A673 (cell line): ENCODE results near the gene ARID3C. TPM values are rescaled to one million over a fixed set of nuclear protein-coding genes. Genes with fewer than 3 reads are reported as not detected.

Source experiments
- BruUV-seq: library from RNA; stranded (reverse); fragments of 400-500 nt; replicated peaks from 2 replicates; lab custom pipeline; 2021; lab: Mats Ljungman, UMichigan
- CTCF ChIA-PET: fragments of 300-600 bp; sonication (Branson Sonifier 250); formaldehyde crosslinking; loops from one replicate; lab custom pipeline; 2022; ENCODE audit warnings: antibody characterized with exemption; lab: Charles Lee
- POLR2A ChIA-PET: fragments of 300-600 bp; sonication (Branson Sonifier 250); formaldehyde crosslinking; loops from one replicate; lab custom pipeline; 2022; ENCODE audit warnings: antibody characterized with exemption; ENCODE audit not compliant: low non-redundant PET; lab: Charles Lee
- DNase-seq: peaks from one replicate; pipeline ENCODE4 v3.0.0-alpha.2; 2015; ENCODE audit warnings: low spot score
- H3K27ac ChIP-seq: fragments of 200-600 bp; sonication (generic); 2 replicates; pipeline ENCODE4 v1.5.1; 2016; ENCODE audit warnings: mixed run types, low read depth, mild to moderate bottlenecking, mixed read lengths, antibody characterized with exemption, low read length; ENCODE audit not compliant: poor library complexity, severe bottlenecking
- H3K27me3 ChIP-seq: fragments of 200-600 bp; sonication (generic); replicated peaks from 2 replicates; pipeline ENCODE4 v1.6.1; 2017; ENCODE audit warnings: mixed run types, low read depth, mild to moderate bottlenecking, mixed read lengths, antibody characterized with exemption, low read length; ENCODE audit not compliant: insufficient read depth, poor library complexity
- H3K36me3 ChIP-seq: fragments of 200-600 bp; sonication (generic); 2 replicates; pipeline ENCODE4 v1.6.1; 2016; ENCODE audit warnings: mixed run types, mild to moderate bottlenecking, mixed read lengths, antibody characterized with exemption, low read length; ENCODE audit not compliant: insufficient read depth, poor library complexity, severe bottlenecking
- H3K4me1 ChIP-seq: fragments of 200-600 bp; sonication (generic); 2 replicates; pipeline ENCODE4 v1.6.1; 2017; ENCODE audit warnings: mixed run types, mild to moderate bottlenecking, mixed read lengths, antibody characterized with exemption, low read length; ENCODE audit not compliant: insufficient read depth, poor library complexity, severe bottlenecking
- H3K4me3 ChIP-seq: fragments of 200-600 bp; sonication (generic); 2 replicates; pipeline ENCODE4 v1.5.1; 2016; ENCODE audit warnings: low read depth, mixed run types, mild to moderate bottlenecking, mixed read lengths, low read length; ENCODE audit not compliant: poor library complexity, severe bottlenecking
- H3K9me3 ChIP-seq: fragments of 200-600 bp; sonication (generic); 2 replicates; pipeline ENCODE4 v1.6.1; 2016; ENCODE audit warnings: mixed run types, low read depth, mild to moderate bottlenecking, mixed read lengths, antibody characterized with exemption, low read length; ENCODE audit not compliant: poor library complexity, severe bottlenecking
- CTCF ChIP-seq: fragments of 300-800, 200-600 bp; sonication (generic); conservative IDR thresholded peaks from 2 replicates; pipeline ENCODE4 v1.5.1; 2017; ENCODE audit warnings: low read depth, mild to moderate bottlenecking, antibody characterized with exemption, low read length, moderate library complexity, mixed read lengths
- EZH2 ChIP-seq: fragments of 200-600 bp; sonication (generic); IDR thresholded peaks from 2 replicates; pipeline ENCODE4 v1.6.1; 2017; ENCODE audit warnings: borderline replicate concordance, low read depth, mild to moderate bottlenecking, mixed read lengths, antibody characterized with exemption, low read length; ENCODE audit not compliant: poor library complexity, severe bottlenecking
- intact Hi-C: fragments of 100-400 bp; cut with micrococcal nuclease; formaldehyde crosslinking; loops from one replicate; pipeline ENCODE4 v1.10.0; 2022; ENCODE audit not compliant: unreplicated experiment
- total RNA-seq: library from RNA; stranded (reverse); gene quantifications from 2 replicates; pipeline ENCODE4 v1.2.3, GENCODE V29; 2021

ARID3C gene
- total RNA-seq, 1 experiment from 2014 or later = not detected

DNA sequence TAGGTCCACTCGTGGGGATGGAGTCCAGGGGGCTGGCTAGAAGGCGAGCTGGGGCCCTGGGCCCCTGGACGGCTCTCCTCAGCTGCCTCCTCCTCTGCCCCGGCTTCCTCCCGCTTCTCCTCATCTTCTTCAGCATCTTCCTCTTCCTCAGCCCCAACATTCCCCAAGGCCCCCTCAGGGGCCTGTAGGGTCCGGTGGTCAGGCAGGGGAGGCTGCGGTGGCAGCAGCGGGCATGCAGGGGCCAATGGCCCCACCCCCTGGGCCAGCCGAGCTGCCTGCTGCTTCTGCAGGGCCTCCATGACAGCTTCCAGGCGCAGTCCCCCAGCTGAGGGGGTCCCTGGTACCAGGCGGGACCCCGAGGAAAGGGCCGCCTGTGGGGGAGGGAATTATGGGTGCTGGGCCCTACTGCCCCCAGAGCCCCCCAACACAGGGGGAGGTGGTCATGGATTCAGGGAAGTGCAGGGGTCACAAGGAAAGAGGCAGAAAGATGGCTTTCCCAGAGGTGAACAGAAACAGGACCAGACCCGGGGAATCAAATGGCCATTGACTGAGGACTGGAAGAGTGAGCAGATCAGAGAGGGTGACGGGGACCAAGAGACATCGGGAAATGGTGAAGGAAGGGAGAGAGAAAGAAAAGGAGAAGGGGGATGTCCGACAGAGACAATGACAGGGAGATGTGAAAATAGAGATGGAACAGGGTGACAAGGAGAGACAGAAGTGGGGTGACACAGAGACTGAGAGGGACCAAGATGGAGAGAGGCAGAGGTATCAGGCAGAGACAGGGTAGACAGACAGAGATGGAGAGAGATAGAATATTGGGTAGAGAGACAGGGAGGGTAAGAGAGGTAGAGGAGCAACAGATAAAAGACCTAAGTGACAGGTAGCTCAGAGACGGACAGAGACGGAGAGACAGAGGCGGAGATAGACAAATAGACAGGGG lies 880 bp downstream of the ARID3C start:
- no peak for DNase-seq
- ChIA-PET CTCF (no interaction called here), POLR2A (no interaction called here)
- TF ChIP-seq EZH2 (peak; percentile 87), CTCF (no peak)
- no peak overlapping the region for H3K27ac ChIP-seq
- BruUV-seq = no TSS peak
- H3K36me3 ChIP-seq = no peaks in the 10 kb centered on the region
- peaks cover 74% of the 10 kb centered on the region for H3K27me3 ChIP-seq
- no peak overlapping the region for H3K4me3 ChIP-seq
- intact Hi-C loops = no loop called here
- peaks cover 7% of the 10 kb centered on the region for H3K4me1 ChIP-seq
- H3K9me3 ChIP-seq = no peaks in the 10 kb centered on the region

- ChIA-PET POLR2A (no interaction called here), CTCF (interaction anchor here (1.9 kb wide), 1 partner anchor 9 kb away, joined by 4 read pairs; no protein-coding TSS in a partner anchor)
- intact Hi-C loops = no loop called here
- TF ChIP-seq CTCF (no peak), EZH2 (no peak)
- peaks cover 7% of the 10 kb centered on the region for H3K4me1 ChIP-seq
- no peak overlapping the region for H3K4me3 ChIP-seq
- BruUV-seq = no TSS peak
- H3K9me3 ChIP-seq = no peaks in the 10 kb centered on the region
- H3K27me3 ChIP-seq = peaks cover 64% of the 10 kb centered on the region
- H3K36me3 ChIP-seq = no peaks in the 10 kb centered on the region
- DNase-seq = no peak
- no peak overlapping the region for H3K27ac ChIP-seq
These were observed 3.7 kb downstream of the ARID3C start for GRCh38 chr9:34625186-34625486.

DNA sequence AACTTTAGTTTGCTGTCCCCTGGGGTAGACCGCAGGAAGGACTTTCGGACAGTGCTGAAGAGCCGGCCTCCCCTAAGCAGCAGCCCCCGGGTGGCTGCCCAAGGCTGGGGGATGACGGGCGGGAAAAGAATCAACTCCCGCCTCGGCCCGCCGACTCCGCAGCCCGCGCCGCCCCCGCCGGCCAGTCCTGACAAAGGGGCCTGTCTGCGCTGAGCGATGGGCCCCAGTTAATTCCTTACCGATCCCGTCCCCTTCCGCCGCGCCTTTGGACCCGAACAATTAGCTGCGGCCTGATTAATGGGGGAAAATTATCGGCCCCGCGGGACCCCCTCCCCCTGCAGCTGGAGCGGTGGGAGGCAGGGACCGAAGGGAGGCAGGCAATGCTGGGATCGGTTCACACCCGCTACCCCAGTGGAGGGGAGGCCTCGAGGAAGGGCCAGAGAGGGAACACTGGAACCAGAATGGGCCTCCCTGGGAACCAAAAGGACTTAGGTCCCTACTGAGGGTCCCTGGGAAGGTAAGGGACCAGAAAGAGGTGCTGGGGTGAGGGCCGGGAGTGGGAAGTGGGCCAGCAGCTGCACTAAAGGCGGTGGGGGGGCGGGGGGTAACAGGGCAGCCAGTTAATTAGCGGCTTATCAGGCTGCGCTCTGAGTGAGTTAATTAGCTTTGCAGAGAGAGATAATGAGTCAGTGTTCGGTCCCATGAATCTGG lies 4.2 kb downstream of the ARID3C start:
- no peak for DNase-seq
- no peak overlapping the region for H3K4me3 ChIP-seq
- TF ChIP-seq CTCF (no peak), EZH2 (peak; percentile 46)
- CTCF ChIA-PET = interaction anchor here (1.9 kb wide), 1 partner anchor 9 kb away, joined by 4 read pairs; no protein-coding TSS in a partner anchor
- no peak overlapping the region for H3K27ac ChIP-seq
- POLR2A ChIA-PET = no interaction called here
- BruUV-seq = no TSS peak
- H3K4me1 ChIP-seq = peaks cover 8% of the 10 kb centered on the region
- H3K9me3 ChIP-seq = no peaks in the 10 kb centered on the region
- H3K36me3 ChIP-seq = no peaks in the 10 kb centered on the region
- intact Hi-C loops = no loop called here
- peaks cover 59% of the 10 kb centered on the region for H3K27me3 ChIP-seq
